Measurements from ENCODE around the gene PEX3. TPM values are rescaled to one million over a fixed set of nuclear protein-coding genes. Genes with fewer than 3 reads are reported as not detected.

The PEX3 gene
- polyA plus RNA-seq, 3 donors, result 3.2 to 6.9 (median 5.2) TPM

DNA sequence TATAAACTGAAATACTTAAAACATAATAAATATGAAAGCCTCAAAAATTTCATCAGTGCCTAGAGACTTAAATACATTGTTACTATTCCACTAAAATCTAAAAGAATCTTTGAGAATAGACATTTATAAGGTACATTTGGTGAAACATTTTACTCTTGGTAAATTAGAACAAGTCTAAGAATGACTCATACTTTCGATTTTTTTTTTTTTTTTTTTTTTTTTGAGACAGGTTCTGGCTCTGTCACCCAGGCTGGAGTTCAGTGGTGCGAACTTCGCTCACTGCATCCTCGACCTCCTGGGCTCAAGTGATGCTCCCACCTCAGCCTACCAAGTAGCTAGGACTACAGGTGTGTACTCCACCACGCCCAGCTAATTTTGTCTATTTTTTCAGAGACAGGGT is 54.5 kb downstream of the PEX3 start:
- intact Hi-C loops (cut with micrococcal nuclease), result no loop called here
- H3K27ac Mint-ChIP-seq, result peak overlapping the region in 2 of 7 donors; percentile 4 to 7
- Histone ChIP-seq H3K79me2 (ENCODE audit: insufficient read depth, low read length) (peaks cover 34% of the 10 kb centered on the region), H3K4me1 (ENCODE audit: control insufficient read depth in 1 of 2, insufficient read depth in 2 of 2, low read length in 2 of 2) (peaks cover 5 to 9% of the 10 kb centered on the region in 2 donors), H3K27ac (ENCODE audit: low read depth in 1 of 2, low read length in 2 of 2) (peak overlapping the region in 1 of 2 donors; percentile 24), H3K36me3 (replicated peaks in 1 of 2; ENCODE audit: control insufficient read depth in 1 of 2, insufficient read depth in 2 of 2, low read length in 2 of 2) (peaks cover 66 to 76% of the 10 kb centered on the region in 2 donors), H3K27me3 (ENCODE audit: control insufficient read depth in 2 of 2, insufficient read depth in 2 of 2, low read length in 2 of 2) (no peaks in the 10 kb centered on the region), H2AFZ (ENCODE audit: insufficient read depth, low read depth, low read length, poor library complexity, severe bottlenecking) (no peak overlapping the region), H3K4me2 (replicated peaks; ENCODE audit: extremely low read depth, low read length, poor library complexity, severe bottlenecking) (no peak overlapping the region), H3K9me3 (replicated peaks in 1 of 2; ENCODE audit: control insufficient read depth in 1 of 2, insufficient read depth in 1 of 2, low read length in 2 of 2) (no peaks in the 10 kb centered on the region), H3K4me3 (replicated peaks in 1 of 3; ENCODE audit: low read depth in 2 of 3, low read length in 3 of 3) (no peak overlapping the region), H4K20me1 (ENCODE audit: insufficient read depth, low read length) (peaks cover 60% of the 10 kb centered on the region), H3K9ac (ENCODE audit: insufficient read depth, low read length, poor library complexity, severe bottlenecking) (no peak overlapping the region)
- no peaks in the 10 kb centered on the region for H3K9me3 Mint-ChIP-seq
- TF ChIP-seq, protein P1, sequence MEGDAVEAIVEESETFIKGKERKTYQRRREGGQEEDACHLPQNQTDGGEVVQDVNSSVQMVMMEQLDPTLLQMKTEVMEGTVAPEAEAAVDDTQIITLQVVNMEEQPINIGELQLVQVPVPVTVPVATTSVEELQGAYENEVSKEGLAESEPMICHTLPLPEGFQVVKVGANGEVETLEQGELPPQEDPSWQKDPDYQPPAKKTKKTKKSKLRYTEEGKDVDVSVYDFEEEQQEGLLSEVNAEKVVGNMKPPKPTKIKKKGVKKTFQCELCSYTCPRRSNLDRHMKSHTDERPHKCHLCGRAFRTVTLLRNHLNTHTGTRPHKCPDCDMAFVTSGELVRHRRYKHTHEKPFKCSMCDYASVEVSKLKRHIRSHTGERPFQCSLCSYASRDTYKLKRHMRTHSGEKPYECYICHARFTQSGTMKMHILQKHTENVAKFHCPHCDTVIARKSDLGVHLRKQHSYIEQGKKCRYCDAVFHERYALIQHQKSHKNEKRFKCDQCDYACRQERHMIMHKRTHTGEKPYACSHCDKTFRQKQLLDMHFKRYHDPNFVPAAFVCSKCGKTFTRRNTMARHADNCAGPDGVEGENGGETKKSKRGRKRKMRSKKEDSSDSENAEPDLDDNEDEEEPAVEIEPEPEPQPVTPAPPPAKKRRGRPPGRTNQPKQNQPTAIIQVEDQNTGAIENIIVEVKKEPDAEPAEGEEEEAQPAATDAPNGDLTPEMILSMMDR (IDR thresholded peaks at IDR 0.05), result no peak
- DNase-seq, result no peak
- H3K27me3 Mint-ChIP-seq (ENCODE audit: low read depth in 3 of 3), result no peaks in the 10 kb centered on the region
- peaks cover 63 to 77% of the 10 kb centered on the region in 2 donors for H3K36me3 Mint-ChIP-seq
- no CpG with 5 or more reads among the region's 5 CpGs for WGBS (ENCODE audit: insufficient coverage)
- H3K4me1 Mint-ChIP-seq, result peaks cover 18% of the 10 kb centered on the region
- no peak overlapping the region for H3K4me3 Mint-ChIP-seq

DNA sequence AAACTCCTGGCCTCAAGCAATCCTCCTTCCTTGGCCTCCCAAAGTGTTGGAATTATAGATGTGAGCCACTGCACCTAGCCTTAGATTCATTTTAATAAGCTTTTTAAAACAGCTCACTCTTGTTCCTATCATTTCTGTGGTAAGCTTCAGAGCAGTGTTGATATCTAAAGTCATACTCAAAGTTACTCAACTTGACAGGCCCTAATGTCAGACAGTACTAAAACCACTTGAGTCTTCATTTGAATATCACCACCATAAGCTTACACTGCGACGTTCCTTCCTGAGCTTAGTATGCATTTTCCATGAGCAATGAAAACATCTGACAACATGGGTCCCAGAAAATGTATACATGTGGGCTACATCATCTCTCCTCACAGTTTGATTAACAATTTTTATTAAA is 54.9 kb downstream of the PEX3 start:
- Histone ChIP-seq H2AFZ (ENCODE audit: insufficient read depth, low read depth, low read length, poor library complexity, severe bottlenecking) (no peak overlapping the region), H3K4me3 (replicated peaks in 1 of 3; ENCODE audit: low read depth in 2 of 3, low read length in 3 of 3) (no peak overlapping the region), H3K36me3 (replicated peaks in 1 of 2; ENCODE audit: control insufficient read depth in 1 of 2, insufficient read depth in 2 of 2, low read length in 2 of 2) (peaks cover 61 to 72% of the 10 kb centered on the region in 2 donors), H3K79me2 (ENCODE audit: insufficient read depth, low read length) (peaks cover 38% of the 10 kb centered on the region), H3K27ac (ENCODE audit: low read depth in 1 of 2, low read length in 2 of 2) (peak overlapping the region in 1 of 2 donors; percentile 24), H4K20me1 (ENCODE audit: insufficient read depth, low read length) (peaks cover 58% of the 10 kb centered on the region), H3K9me3 (replicated peaks in 1 of 2; ENCODE audit: control insufficient read depth in 1 of 2, insufficient read depth in 1 of 2, low read length in 2 of 2) (no peaks in the 10 kb centered on the region), H3K4me1 (ENCODE audit: control insufficient read depth in 1 of 2, insufficient read depth in 2 of 2, low read length in 2 of 2) (peaks cover 9 to 14% of the 10 kb centered on the region in 2 donors), H3K4me2 (replicated peaks; ENCODE audit: extremely low read depth, low read length, poor library complexity, severe bottlenecking) (no peak overlapping the region), H3K27me3 (ENCODE audit: control insufficient read depth in 2 of 2, insufficient read depth in 2 of 2, low read length in 2 of 2) (no peaks in the 10 kb centered on the region), H3K9ac (ENCODE audit: insufficient read depth, low read length, poor library complexity, severe bottlenecking) (no peak overlapping the region)
- H3K27ac Mint-ChIP-seq, result peak overlapping the region in 2 of 7 donors; percentile 4 to 7
- intact Hi-C loops (cut with micrococcal nuclease), result no loop called here
- DNase-seq, result no peak
- no CpG with 5 or more reads among the region's 2 CpGs for WGBS (ENCODE audit: insufficient coverage)
- no peaks in the 10 kb centered on the region for H3K9me3 Mint-ChIP-seq
- peaks cover 21% of the 10 kb centered on the region for H3K4me1 Mint-ChIP-seq
- no peaks in the 10 kb centered on the region for H3K27me3 Mint-ChIP-seq (ENCODE audit: low read depth in 3 of 3)
- TF ChIP-seq, protein P1 (IDR thresholded peaks at IDR 0.05), result no peak
- H3K36me3 Mint-ChIP-seq, result peaks cover 60 to 72% of the 10 kb centered on the region in 2 donors
- no peak overlapping the region for H3K4me3 Mint-ChIP-seq

Measured in CD14-positive monocyte (primary cell).